ENCODE results near the gene KAT6B. TPM values are rescaled to one million over a fixed set of nuclear protein-coding genes. Genes with fewer than 3 reads are reported as not detected.
A peak's percentile ranks its signal among the peaks of the same experiment; 100 is the strongest.

The KAT6B gene
- total RNA-seq, 4 donors from 2014 or later, result 45.4 to 94.9 (median 62.9) TPM

GRCh38 chr10:74870191-74870590, 43.8 kb downstream of the KAT6B start:
- TF ChIP-seq CTCF (IDR thresholded peaks at IDR 0.05) (no peak), POLR2A (IDR thresholded peaks at IDR 0.05) (no peak)
- Histone ChIP-seq H3K9me3 (no peaks in the 10 kb centered on the region), H3K4me3 (no peak overlapping the region), H3K27ac (no peak overlapping the region), H3K4me1 (peaks cover 0 to 10% (median 0%) of the 10 kb centered on the region in 4 donors), H3K36me3 (no peaks in the 10 kb centered on the region), H3K27me3 (no peaks in the 10 kb centered on the region)
- DNase-seq, result no peak

DNA sequence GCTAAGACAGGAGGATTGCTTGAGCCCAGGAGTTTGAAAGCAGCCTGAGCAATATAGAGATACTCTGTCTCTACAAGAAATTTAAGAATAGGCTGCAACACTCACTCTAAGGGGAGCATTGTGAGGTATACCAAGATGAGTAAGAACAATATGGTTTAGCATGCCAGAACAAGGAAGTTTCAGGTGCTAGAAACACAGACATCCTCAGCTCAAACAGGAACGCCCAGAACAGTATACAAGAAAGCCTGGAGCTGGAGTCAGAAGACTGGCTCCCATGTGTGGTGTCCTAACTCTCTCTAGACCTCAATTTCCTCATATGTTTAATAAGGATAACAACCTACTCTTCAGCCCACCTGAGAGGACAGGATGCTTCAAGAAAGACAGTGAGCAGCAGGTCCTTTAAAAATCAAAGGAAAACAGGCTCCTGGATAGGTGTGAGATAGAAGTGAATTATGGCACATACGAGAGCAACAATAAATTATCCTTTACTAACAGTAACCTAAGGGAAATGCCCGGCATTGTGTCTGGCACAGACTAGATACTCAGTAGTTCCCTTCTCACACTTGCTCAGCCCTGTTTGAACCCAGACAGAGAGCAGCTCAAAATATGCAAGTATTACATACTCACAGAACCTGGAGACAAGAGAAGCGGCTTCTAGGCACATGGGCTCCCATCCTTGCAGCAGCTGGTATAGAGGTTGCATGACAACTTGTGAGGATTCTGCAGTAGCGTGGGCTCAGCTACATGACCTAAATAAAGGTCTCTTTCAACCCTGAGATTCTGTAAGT, 45.4 kb downstream of the KAT6B start:
- Histone ChIP-seq H3K9me3 (no peaks in the 10 kb centered on the region), H3K4me1 (peaks cover 0 to 20% (median 0%) of the 10 kb centered on the region in 4 donors), H3K27me3 (no peaks in the 10 kb centered on the region), H3K36me3 (no peaks in the 10 kb centered on the region), H3K4me3 (no peak overlapping the region), H3K27ac (no peak overlapping the region)
- no peak for DNase-seq
- TF ChIP-seq CTCF (IDR thresholded peaks at IDR 0.05) (no peak), POLR2A (IDR thresholded peaks at IDR 0.05) (no peak)

- Histone ChIP-seq H3K9me3 (no peaks in the 10 kb centered on the region), H3K36me3 (no peaks in the 10 kb centered on the region), H3K4me1 (peaks cover 0 to 16% (median 0%) of the 10 kb centered on the region in 4 donors), H3K27ac (no peak overlapping the region), H3K4me3 (no peak overlapping the region), H3K27me3 (no peaks in the 10 kb centered on the region)
- DNase-seq, result no peak
- TF ChIP-seq POLR2A (IDR thresholded peaks at IDR 0.05), result no peak
- TF ChIP-seq CTCF (IDR thresholded peaks at IDR 0.05), result no peak
Observed at GRCh38 chr10:74873803-74874454, 47.5 kb downstream of the KAT6B start.

DNA sequence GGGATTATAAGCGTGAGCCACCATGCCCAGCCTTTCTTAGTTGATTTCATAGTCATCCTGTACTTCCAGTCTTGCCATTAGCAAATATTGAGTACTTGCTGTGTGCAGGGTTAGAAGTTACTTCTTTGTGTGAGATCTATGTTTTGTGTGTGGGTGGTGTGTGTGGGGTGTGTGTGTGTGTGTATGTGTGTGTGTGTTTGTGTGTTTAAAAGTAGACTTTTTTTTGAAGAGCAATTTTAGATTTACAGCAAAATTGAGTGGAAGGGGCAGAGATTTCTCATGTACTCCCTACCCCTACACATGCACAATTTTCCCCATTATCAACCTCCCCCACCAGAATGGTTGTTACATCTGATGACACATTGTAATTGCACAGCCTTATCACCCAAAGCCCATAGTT, 48.2 kb downstream of the KAT6B start:
- Histone ChIP-seq H3K4me3 (no peak overlapping the region), H3K27me3 (no peaks in the 10 kb centered on the region), H3K9me3 (no peaks in the 10 kb centered on the region), H3K4me1 (peaks cover 0 to 16% (median 0%) of the 10 kb centered on the region in 4 donors), H3K36me3 (no peaks in the 10 kb centered on the region), H3K27ac (peak overlapping the region in 1 of 4 donors; percentile 26)
- no peak for TF ChIP-seq POLR2A (IDR thresholded peaks at IDR 0.05)
- no peak for TF ChIP-seq CTCF (IDR thresholded peaks at IDR 0.05)
- DNase-seq, result no peak

DNA sequence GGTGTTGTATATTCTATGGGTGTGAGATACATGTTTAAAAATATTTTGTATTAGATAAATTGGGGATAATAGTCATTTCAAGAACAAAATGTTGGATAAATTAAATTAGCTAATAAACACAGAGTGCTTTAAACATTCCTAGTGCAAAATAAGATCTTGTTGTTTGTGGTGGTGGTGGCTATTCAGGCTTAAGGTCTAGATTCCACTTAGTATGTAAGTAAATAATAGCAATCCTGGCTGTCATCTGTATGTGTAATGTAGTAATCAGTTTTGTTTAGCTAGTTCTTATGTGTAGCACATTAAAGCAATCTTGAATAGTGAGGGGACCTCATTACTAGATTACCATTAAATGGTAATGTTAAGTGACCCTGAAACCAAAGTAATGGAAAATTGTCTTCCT, 48.7 kb downstream of the KAT6B start:
- DNase-seq, result no peak
- H3K27me3 ChIP-seq, result no peaks in the 10 kb centered on the region
- H3K9me3 ChIP-seq, result no peaks in the 10 kb centered on the region
- TF ChIP-seq CTCF (IDR thresholded peaks at IDR 0.05), result no peak
- H3K4me3 ChIP-seq, result no peak overlapping the region
- no peaks in the 10 kb centered on the region for H3K36me3 ChIP-seq
- H3K4me1 ChIP-seq, result peaks cover 0 to 16% (median 0%) of the 10 kb centered on the region in 4 donors
- no peak overlapping the region for H3K27ac ChIP-seq
